WERI-Rb-1 (cell line): ENCODE data around the gene BTN2A1.
"Not testable (repeated sequence)": the region's sequence is repeated elsewhere in the genome, so short reads cannot be mapped to it uniquely, and the experiment has no call there.

Experiments
- DNase-seq: peaks from one replicate; pipeline ENCODE4 v3.0.0-alpha.2; 2020
- H3K27ac ChIP-seq: fragments of 250-450 bp; sonication (Bioruptor Pico); 2 replicates; pipeline ENCODE4 v1.5.1; 2020; ENCODE audit warnings: mild to moderate bottlenecking, moderate library complexity
- H3K27me3 ChIP-seq: fragments of 250-450 bp; sonication (Bioruptor Pico); 2 replicates; pipeline ENCODE4 v1.5.1; 2021; ENCODE audit warnings: mild to moderate bottlenecking, low read depth, moderate library complexity; ENCODE audit not compliant: insufficient read depth, severe bottlenecking
- H3K36me3 ChIP-seq: fragments of 250-450 bp; sonication (Bioruptor Pico); 2 replicates; pipeline ENCODE4 v1.5.1; 2020; ENCODE audit warnings: mild to moderate bottlenecking, moderate library complexity
- H3K4me3 ChIP-seq: 2 replicates; pipeline ENCODE4 v1.5.1; 2011; ENCODE audit warnings: low read depth, mild to moderate bottlenecking, control low read depth, low read length
- H3K9me3 ChIP-seq: fragments of 250-450 bp; sonication (Bioruptor Pico); 2 replicates; pipeline ENCODE4 v1.5.1; 2021; ENCODE audit warnings: mild to moderate bottlenecking, moderate library complexity; ENCODE audit not compliant: severe bottlenecking
- CTCF ChIP-seq: IDR thresholded peaks from 2 replicates; pipeline ENCODE4 v1.5.1; 2011; ENCODE audit warnings: low read depth, mild to moderate bottlenecking, control low read depth, inconsistent platforms, low read length

The BTN2A1 gene

GRCh38 chr6:26414281-26414680, 43.5 kb upstream of the BTN2A1 start:
- no peak for DNase-seq
- no peak overlapping the region for H3K27ac ChIP-seq
- no peaks in the 10 kb centered on the region for H3K36me3 ChIP-seq

GRCh38 chr6:26415036-26415614, 42.6 kb upstream of the BTN2A1 start:
- DNase-seq = no peak
- TF ChIP-seq CTCF = no peak
- no peak overlapping the region for H3K27ac ChIP-seq
- H3K9me3 ChIP-seq = peaks cover 6% of the 10 kb centered on the region
- H3K36me3 ChIP-seq = no peaks in the 10 kb centered on the region
- no peak overlapping the region for H3K4me3 ChIP-seq
- H3K27me3 ChIP-seq = no peaks in the 10 kb centered on the region

More at GRCh38 chr6:26414281-26414680, 43.5 kb upstream of the BTN2A1 start:
- no peak for TF ChIP-seq CTCF
- Histone ChIP-seq H3K9me3 (peaks cover 6% of the 10 kb centered on the region), H3K4me3 (no peak overlapping the region), H3K27me3 (no peaks in the 10 kb centered on the region)

GRCh38 chr6:26415791-26416190, 42.0 kb upstream of the BTN2A1 start:
- Histone ChIP-seq H3K27me3 (no peaks in the 10 kb centered on the region), H3K9me3 (peaks cover 6% of the 10 kb centered on the region), H3K27ac (no peak overlapping the region), H3K4me3 (no peak overlapping the region), H3K36me3 (no peaks in the 10 kb centered on the region)
- DNase-seq = no peak
- TF ChIP-seq CTCF = no peak

GRCh38 chr6:26416288-26416687, 41.5 kb upstream of the BTN2A1 start:
- Histone ChIP-seq H3K4me3 (no peak overlapping the region), H3K27me3 (no peaks in the 10 kb centered on the region), H3K36me3 (no peaks in the 10 kb centered on the region), H3K27ac (no peak overlapping the region), H3K9me3 (peaks cover 6% of the 10 kb centered on the region)
- no peak for DNase-seq
- no peak for TF ChIP-seq CTCF

GRCh38 chr6:26418077-26418476, 39.7 kb upstream of the BTN2A1 start:
- not testable (repeated sequence) for H3K4me3 ChIP-seq, H3K27me3 ChIP-seq, H3K27ac ChIP-seq, H3K36me3 ChIP-seq, H3K9me3 ChIP-seq, DNase-seq

- H3K27me3 ChIP-seq, H3K27ac ChIP-seq, H3K9me3 ChIP-seq, DNase-seq, H3K4me3 ChIP-seq, H3K36me3 ChIP-seq: not testable (repeated sequence)
Measured at GRCh38 chr6:26418795-26419194, 39.0 kb upstream of the BTN2A1 start.

- no peaks in the 10 kb centered on the region for H3K27me3 ChIP-seq
- 0 out of 2 replicates have a peak, but pooled peaks cover 2% of the 10 kb centered on the region for H3K36me3 ChIP-seq
- H3K4me3 ChIP-seq = peak overlapping the region; percentile 69
- TF ChIP-seq CTCF = peak; percentile 88
- peaks cover 6% of the 10 kb centered on the region for H3K9me3 ChIP-seq
- H3K27ac ChIP-seq = peak overlapping the region; percentile 48
- DNase-seq = peak; percentile 68
Measured at GRCh38 chr6:26420688-26421171, 37.0 kb upstream of the BTN2A1 start.
